GM18526 (cell line): ENCODE results near the gene NLGN3.

Experiments
- POLR2A ChIP-seq: IDR thresholded peaks from 3 replicates; pipeline ENCODE4 v1.6.1; 2011; ENCODE audit not compliant: insufficient read length; ENCODE audit errors: extremely low read depth

NLGN3 gene

DNA sequence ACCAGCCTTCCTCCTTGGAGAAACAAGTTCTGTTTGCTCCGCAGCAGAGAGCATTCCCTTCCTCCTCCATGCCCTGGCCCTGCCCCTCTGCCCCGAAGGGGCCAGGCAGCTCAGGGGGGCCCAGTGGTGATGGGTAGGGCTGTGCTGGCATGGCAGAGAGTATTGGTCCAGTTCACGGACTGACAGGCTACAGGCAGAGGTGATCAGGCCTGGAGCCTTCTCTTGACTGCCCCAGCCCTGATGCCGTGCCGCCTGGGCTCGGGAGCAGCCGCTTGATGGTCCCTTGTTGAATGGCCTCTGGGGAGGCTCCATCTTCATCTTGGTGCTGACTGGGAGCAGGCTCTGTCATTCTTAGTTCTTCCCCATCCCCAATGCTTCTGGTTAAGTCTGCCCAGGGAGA is 9.6 kb downstream of the NLGN3 start:
- TF ChIP-seq POLR2A, result no peak

DNA sequence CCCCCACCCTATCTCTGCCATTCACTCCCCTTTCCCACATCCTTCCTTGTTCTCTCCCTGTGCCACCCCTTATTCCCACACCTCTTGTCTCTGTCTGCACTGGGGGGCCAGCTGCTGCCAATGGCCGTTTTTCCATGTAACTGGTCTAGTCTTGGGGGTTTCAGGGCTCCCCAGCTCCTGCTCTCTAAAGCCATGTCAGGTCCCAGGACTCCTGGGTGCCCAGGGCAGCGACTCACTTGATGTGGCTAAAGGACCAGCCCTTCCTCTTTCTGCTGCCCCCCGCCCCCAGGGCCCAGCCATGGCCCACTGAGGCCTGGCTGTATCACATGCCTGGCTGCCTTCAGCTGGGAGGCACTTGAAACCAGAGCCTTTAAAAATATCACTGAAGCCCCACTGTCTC is 10.0 kb downstream of the NLGN3 start:
- TF ChIP-seq POLR2A, result no peak

DNA sequence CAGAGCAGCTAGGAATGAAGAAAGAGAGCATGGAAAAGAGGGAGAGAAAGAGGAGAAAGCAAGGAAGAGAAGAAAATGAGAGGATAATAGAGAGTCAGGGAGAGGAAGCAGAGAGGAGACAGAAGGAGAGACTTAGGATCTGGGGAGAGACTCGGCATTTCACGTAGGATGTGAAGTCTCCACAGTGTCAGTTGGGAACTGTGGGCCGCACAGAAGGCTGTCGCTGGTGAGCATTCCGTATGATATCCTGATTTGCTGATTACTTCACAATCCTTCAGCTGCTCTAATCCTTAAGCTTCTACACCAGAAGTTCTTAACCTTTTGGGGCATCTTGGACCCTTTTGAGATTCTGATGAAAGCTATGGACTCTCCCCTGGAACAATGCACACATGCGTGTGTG is 14.0 kb downstream of the NLGN3 start:
- no peak for TF ChIP-seq POLR2A

DNA sequence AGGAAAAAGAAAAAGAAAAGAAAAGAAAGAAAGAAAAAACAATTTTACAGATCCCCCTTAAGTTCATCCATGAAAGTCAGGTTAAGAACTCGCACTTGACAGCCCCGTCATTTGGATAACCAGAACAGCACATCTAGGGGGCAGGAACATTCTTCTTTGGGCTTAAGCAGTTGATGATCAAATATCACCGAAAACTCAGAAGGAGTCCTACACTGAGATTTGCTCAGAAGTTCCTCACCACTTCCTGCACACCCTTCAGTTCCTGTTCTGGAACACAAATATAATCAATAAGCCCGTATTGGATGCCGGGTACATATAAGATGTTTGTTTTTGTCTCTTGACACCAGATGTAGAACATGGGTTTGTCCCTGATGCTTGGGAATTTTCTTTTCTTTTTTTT is 14.7 kb downstream of the NLGN3 start:
- no peak for TF ChIP-seq POLR2A

DNA sequence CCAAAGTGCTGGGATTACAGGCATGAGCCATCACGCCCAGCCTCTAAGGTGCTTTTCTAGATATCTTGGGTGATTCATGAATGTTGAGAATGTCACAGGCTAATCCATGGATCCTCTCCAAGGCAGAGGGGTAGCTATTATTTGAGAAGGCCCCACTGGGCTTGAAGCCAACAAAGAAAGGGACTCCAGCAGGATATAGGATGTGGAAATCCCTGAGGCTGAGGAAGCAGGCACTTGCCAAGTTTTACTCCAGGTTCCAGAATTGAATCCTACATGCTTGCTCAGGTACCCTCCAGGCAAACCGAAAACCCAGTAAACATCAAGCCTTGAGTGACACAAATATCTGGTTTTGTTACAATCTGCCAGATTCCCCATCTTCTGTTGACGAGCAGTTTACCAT is 15.8 kb downstream of the NLGN3 start:
- TF ChIP-seq POLR2A, result no peak

DNA sequence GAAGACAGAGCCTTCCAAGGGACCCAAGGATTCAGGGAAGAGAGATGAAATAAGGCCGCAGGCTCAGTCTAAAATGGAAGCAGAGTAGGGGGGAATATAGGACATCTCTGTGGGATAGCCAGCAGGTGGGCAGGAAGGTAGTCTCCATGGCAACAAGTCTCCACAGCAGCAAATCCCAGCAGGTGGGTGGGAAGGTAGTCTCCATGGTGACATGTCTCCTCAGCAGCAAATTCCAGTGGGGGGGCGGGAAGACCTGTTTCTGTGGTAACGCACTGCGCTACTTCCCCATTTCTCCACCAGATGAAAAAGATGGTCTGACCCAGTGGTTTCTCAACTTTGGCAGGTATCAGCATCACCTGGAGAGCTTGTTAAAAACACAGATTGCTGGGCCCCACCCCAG is 18.3 kb downstream of the NLGN3 start:
- TF ChIP-seq POLR2A, result no peak

DNA sequence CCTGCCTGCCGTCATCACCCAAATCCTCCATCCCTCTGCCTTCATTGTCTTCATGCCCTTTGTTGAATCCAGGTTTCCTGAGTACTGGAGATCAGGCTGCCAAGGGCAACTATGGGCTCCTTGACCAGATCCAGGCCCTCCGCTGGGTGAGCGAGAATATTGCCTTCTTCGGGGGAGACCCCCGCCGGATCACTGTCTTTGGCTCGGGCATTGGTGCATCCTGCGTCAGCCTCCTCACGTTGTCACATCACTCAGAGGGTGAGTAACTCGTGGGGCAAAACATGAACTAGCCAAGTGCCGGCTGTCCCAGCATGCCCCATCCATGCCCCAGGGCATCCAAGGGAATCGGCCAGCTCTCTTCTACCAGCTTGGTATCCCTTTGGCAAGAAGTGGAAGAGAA is 19.4 kb downstream of the NLGN3 start:
- TF ChIP-seq POLR2A, result no peak

DNA sequence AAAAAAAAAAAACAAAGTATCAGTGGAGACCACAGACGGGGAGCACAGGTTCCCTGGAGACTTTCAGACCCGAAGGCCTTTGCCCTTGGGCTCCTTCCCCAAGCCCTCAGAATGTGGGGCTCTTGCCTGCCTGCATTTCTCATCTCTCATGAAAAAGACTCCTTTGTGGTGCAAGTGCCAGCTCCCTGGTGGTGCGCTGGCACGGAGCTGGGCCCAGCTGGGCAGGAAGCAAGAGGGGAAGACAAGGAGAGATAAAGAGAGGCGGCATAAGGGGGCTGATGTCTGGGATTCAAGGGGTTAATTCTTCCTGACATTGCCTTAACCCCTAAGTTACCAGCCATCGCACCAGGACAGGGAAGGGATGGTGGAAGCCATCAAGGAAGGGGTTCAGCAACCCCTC is 21.8 kb downstream of the NLGN3 start:
- no peak for TF ChIP-seq POLR2A

DNA sequence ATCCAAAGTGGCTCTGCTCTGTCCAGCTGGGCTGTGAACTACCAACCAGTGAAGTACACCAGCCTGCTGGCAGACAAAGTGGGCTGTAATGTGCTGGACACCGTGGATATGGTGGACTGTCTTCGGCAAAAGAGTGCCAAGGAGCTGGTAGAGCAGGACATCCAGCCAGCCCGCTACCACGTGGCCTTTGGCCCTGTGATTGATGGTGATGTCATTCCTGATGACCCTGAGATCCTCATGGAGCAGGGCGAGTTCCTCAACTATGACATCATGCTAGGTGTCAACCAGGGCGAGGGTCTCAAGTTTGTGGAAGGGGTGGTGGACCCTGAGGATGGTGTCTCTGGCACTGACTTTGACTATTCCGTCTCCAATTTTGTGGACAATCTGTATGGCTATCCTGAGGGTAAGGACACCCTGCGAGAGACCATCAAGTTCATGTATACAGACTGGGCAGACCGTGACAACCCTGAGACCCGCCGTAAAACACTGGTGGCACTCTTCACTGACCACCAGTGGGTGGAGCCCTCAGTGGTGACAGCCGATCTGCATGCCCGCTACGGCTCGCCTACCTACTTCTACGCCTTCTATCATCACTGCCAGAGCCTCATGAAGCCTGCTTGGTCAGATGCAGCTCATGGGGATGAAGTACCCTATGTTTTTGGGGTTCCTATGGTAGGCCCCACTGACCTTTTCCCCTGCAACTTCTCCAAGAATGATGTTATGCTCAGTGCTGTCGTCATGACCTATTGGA is 22.6 kb downstream of the NLGN3 start:
- TF ChIP-seq POLR2A, result no peak

DNA sequence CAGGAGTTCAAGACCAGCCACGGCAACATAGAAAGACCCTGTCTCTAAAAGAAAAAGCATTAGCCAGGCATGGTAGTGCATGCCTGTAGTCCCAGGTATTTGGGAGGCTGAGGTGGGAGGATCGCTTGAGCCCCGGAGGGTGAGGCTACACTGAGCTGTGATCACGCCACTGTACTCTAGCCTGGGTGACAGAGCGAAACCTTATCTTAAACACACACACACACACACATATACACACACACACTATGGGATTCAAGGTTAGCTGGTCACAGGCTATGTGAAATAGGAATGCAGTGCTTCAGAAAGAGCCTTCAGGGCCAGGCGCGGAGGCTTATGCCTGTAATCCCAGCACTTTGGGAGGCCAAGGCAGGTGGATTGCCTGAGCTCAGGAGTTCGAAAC is 23.5 kb downstream of the NLGN3 start:
- no peak for TF ChIP-seq POLR2A

DNA sequence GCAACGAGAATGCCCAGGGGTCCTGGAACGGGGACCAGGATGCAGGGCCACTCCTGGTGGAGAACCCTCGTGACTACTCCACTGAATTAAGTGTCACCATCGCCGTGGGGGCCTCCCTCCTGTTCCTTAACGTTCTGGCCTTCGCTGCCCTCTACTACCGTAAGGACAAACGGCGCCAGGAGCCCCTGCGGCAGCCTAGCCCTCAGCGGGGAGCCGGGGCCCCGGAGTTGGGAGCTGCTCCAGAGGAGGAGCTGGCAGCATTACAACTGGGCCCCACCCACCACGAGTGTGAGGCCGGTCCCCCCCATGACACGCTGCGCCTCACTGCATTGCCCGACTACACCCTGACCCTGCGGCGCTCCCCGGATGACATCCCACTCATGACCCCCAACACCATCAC is 24.9 kb downstream of the NLGN3 start:
- TF ChIP-seq POLR2A, result no peak

DNA sequence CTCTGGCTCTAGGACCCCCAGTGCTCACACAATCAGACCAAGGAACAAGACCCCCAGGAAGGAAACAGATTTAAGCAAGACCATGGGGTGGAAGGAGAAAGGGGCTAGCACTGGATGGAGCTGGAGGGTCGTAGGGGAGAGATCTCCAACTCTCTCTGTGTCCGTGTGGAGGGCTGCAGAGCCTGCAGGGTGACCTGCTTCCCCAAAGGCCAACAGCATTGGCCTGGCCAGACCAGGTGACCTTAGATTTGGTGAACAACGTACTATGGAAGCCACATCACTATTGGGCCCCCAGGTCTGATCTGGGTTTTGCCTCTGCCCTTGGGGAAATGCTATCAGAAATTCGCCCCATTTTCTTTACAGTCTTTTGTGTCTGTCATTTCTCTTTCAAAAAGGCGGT is 26.0 kb downstream of the NLGN3 start:
- TF ChIP-seq POLR2A, result no peak

DNA sequence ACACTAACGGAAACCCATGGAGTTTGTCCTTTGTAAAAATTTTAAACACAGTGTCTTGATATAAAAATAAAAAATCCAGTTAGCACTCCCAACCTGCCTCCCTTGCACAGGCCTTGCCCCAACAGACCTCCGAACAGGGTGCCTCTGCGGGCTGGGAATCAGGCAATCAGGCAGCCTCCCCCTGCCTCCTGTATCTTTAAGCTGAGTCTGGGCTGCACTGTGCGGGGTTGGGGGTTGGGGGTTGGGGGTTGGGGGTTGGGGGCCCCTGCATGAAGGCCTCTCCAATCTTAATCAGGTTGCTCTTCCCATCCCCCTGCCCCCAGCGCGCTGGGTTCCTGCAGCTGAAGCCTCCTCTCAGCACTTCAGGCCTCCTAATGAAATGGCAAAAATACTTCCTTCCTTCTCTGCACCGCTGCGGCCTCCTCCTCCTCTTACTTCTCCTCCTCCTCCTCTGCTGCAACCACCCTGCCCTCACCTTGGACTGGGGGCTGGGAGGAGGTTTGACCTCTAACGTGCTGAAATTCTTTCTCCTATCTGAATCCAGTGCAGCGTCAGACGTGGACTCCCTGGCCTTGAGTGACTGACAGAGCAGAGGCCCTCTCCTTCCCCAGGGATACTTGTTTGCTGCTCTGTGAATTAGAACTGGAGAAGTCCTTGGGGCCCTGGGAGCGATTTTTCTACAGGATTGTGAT is 26.6 kb downstream of the NLGN3 start:
- no peak for TF ChIP-seq POLR2A

DNA sequence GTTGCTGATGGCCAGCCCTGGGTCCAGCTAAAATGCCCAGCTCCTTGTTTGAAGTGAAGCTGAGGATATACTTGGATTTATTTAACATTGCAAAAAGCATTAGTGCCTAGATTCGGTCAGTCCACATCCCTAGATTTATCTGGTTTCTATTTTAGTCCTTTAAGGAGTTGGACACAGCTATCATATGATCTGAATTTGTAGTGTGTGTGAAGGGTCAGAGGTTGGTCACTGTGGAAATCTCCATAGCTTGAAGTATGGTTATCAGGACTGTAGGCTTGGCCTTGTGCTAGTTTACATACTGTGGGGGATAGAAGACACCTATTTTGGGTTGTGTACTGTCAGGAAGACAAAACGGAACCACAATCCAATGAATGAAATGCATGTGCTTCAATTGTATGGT is 28.8 kb downstream of the NLGN3 start:
- TF ChIP-seq POLR2A, result no peak

DNA sequence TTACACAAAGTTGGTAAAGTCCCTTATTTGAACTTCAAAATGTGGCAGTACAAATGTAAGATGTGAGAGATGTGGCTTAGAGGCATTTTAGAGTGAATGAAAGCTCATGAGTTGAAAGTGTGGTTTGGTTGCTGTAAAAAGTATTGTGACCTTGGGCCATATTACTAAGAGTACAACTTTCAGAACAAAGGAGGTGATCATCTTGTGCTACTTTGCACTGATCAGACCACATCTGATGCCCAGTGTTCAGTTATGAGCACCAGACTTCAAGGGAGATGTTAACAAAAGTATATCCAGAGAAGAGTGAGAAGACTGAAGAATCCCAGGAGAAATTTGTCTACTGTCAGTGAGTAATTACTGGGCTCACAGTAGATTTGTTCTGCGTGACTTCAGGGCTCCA is 30.2 kb downstream of the NLGN3 start:
- TF ChIP-seq POLR2A, result no peak

DNA sequence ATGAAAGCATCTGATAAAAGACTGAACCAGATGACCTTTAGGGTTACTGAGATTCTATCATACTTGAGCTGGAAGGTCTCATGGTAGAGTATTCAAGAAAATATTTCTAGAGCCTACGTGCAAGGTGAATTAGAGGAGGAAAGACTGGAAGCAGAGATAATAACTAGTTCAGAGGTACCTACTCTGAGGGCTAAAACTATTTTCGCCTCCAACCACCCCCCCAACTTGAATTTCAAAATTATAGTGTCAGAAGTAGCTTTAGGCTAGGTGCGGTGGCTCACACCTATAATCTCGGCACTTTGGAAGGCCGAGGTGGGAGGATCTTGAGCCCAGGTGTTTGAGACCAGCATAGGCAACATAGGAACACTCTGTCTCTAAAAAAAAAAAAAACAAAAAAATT is 30.9 kb downstream of the NLGN3 start:
- no peak for TF ChIP-seq POLR2A

DNA sequence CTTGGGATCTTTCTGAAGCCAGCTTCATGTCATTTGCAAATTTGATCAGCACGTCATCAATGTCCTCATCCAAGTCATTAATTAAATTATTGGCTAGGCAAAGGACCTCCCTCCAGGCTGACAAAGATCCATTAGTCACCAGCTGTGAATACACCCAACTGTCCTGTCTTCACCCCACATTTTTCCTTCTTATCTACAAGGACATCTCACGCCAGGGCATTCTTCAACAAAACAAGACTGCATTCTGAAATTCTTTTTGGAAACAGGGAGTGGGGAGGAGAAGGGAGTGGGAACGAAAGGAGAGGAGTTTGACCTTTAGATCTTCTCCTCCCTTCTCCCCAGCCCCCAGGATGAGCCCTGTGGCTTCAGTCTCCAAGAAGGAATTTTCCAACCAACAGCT is 32.7 kb downstream of the NLGN3 start:
- no peak for TF ChIP-seq POLR2A

DNA sequence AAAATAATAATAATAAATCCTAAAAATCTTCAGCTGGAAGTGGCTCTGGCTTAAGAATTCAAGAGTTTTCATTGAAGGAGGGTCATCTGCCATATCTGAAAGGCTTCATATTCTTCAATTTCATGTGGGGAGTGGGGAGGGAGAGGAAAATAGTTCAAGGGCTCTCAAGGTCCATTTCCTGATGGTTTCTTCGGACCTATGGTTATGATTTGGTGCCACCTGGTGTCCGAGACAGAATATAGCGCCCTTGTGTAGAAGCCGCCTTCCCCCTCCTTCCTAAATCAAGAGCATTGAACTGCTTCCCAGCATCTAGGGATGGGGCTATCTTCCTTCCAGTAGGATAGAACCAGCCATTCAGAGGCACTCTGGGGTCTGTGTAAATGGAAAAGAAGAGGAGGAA is 34.3 kb downstream of the NLGN3 start:
- no peak for TF ChIP-seq POLR2A

DNA sequence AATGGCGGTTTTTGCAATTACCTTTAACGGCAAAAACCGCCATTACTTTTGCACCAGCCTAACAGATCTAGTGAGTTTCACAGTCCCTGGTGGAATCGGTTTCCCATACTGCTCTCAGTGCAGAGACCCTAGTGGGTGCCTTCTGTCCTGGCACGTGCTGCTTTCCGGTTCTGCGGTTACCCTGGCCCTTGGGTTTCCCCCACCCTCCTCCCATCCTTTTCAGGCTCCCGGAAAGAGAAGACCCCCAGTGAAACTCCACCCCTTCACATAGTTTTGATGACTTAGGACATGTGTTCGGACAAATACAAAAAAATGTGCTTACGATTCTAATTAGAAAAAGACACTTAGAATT is 36.9 kb downstream of the NLGN3 start:
- no peak for TF ChIP-seq POLR2A
